LNCAP (cell line): ENCODE data around the gene IVNS1ABP.

Source experiments
- CTCF ChIP-seq: fragments of 450-650 bp; IDR thresholded peaks from 2 replicates; pipeline ENCODE4 v1.5.1; 2017; ENCODE audit warnings: mild to moderate bottlenecking

The IVNS1ABP gene

DNA sequence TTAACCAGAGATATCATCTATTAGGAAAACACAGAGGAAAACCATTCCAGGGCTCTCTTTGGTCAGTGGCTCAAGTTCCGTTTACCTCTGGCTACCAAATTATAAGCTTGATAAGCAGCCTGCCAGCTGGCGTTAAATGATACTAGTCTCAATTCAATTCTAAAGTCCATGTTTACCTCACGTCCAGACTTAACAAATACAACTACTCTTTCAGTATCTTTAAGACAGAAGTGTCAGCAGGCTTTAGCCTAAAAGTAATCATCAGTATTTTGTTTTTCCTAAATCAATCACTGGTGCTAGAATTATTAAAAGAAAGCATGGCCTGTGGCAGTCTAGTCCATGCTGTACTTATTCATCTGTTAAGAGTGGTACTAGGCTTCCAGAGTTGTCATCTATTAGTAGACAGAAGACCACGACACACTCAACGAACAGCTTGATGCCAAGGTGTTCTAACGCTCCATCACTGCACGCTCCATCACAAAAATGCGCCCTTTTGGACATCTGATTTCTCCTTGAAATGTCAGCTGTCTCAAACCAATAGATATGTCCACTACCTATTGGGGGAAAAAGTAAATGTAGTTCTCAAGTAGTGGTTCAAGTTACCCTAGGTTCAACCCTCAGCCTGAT lies 1.5 kb downstream of the IVNS1ABP start:
- TF ChIP-seq CTCF, result no peak

GRCh38 chr1:185314411-185314810 lies 2.6 kb downstream of the IVNS1ABP start:
- TF ChIP-seq CTCF, result no peak

DNA sequence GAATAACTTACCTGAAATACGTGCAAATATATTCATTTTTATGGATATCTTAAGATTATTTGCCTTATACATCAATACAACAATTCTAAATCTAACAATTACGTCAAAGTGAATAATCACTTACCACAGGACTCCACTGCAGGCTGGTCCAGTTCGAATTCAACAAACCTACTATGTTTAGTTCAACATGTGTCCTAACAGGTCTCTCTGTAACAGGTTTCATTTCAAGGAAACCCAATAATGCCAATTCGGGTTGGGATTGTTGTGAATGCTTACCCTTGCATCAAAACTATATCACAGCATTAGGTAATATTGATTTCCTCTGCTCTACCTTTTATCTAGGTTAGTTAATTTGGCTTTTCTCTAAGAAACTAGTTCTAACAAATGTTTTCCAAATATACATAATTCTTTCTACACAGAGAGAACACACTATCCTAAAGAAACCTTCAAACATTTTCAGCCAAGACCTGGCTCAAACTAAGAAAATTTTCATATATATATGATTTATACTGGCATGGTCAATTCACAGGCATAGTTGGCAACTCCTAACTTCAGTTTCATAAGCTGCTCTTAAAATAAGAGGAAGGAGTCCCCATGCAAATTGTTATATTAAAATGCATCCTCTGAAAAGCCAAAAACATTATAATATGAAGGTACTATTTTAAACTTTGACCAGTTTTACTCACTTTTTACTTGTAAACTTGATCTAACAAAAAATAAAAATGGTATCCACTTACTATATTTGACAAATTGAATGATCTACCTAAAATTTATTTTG lies 4.5 kb downstream of the IVNS1ABP start:
- TF ChIP-seq CTCF, result no peak

DNA sequence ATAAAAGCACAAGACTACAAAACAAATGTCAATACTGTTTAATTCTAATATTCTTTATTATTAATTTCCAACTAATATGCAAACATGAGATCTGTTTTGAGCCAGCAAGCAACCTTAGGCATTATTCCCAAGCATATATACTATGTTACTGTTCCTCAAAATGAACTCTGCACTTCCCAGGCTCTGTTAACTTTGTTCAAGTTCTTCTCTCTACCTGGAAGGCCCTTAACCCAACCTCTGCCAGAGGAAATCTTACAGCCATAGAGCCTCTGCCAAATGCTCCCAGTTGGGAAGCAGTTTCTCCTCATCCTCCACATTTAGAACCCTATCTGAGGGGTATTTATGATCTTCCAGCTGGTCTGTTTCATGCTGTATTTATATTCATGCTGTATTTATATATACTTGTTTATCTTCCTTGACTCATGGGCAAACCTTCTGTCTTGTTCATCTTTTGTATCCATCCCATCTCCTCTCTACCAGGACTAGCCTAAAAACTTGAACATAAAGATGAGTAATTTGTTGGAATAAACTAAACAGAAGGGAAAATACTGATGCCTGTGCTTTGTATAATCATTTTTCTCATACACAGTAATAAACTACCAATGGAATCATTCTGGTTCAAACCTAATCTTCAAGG lies 5.3 kb downstream of the IVNS1ABP start:
- no peak for TF ChIP-seq CTCF

DNA sequence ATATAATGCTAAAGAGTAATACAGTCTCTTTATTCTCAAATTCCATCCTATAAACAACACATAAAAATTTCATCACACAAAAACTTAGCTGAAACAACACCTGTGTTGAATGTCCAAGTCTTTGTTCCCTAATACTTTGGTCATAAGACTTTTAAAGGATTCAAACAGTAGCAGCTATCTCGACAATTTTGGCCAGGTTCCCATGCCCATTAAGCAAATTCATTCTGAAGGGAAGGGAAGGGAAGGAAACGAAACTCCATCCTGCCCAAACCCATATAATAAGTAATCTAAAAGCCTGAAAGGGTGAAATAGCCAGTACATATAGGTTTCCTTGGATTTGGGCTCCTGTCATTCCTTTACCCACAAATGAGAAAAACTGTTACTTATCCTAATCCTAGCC lies 7.5 kb downstream of the IVNS1ABP start:
- TF ChIP-seq CTCF, result no peak

GRCh38 chr1:185308126-185308525 lies 8.9 kb downstream of the IVNS1ABP start:
- TF ChIP-seq CTCF, result no peak

DNA sequence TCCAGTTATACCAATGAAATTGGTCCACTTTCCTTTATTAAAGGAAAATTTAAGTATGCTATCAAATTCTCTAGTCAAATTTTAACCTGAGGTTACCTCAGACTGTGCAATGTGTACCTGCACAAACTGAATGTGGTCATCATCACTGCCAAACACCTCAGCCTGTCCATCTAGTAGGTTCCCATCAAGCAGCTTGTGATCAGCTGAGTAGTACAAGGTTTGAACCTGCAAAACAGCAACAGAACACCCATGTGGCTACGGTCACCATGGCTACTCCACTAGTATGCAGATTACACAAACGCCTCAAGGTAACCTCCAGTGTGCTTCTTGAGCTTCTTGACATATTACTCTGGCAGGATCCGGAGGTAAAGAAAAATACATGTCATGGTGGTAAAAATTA lies 11.6 kb downstream of the IVNS1ABP start:
- no peak for TF ChIP-seq CTCF
